ENCODE measurements around the gene TGFBRAP1. TPM values are rescaled to one million over a fixed set of nuclear protein-coding genes. Genes with fewer than 3 reads are reported as not detected.

TGFBRAP1 gene
- total and polyA plus RNA-seq, 9 of the 15 experiments (the other 6 are each of a cell fraction or from before 2014, with no cell fraction given) = 3.7 to 18.0 (median 11.0) TPM

GRCh38 chr2:105329197-105329554 is 359 bp downstream of the TGFBRAP1 start (continued):
- no peak for TF ChIP-seq PRPF4 (IDR thresholded peaks at IDR 0.05; ENCODE audit: insufficient read depth, low read depth, low read length, poor library complexity, severe bottlenecking)
- TF ChIP-seq THRB (CRISPR knock-in tag; conservative IDR thresholded peaks at IDR 0.05) = no peak
- no peak for TF ChIP-seq ETV6 (IDR thresholded peaks at IDR 0.05; ENCODE audit: borderline replicate concordance in 1 of 2, low read depth in 2 of 2, low read length in 1 of 2)
- TF ChIP-seq ETV6 (CRISPR knock-in tag; IDR thresholded peaks at IDR 0.05; ENCODE audit: borderline replicate concordance) = no peak
- TF ChIP-seq MITF (IDR thresholded peaks at IDR 0.05) = no peak
- no peak for TF ChIP-seq ZNF212 (CRISPR knock-in tag; IDR thresholded peaks at IDR 0.05)
- no peak for TF ChIP-seq ZNF324 (CRISPR knock-in tag; IDR thresholded peaks at IDR 0.05)
- TF ChIP-seq ZNF134 (CRISPR knock-in tag; conservative IDR thresholded peaks at IDR 0.05) = no peak
- no peak for TF ChIP-seq ZNF584 (CRISPR knock-in tag; IDR thresholded peaks at IDR 0.05; ENCODE audit: low read depth)
- TF ChIP-seq ZBTB5 (IDR thresholded peaks at IDR 0.05) = no peak
- TF ChIP-seq ZNF121 (CRISPR knock-in tag; conservative IDR thresholded peaks at IDR 0.05) = no peak
- 0 out of 2 replicates have a peak, but pooled peaks have one; percentile 20 for TF ChIP-seq SUPT5H (IDR thresholded peaks at IDR 0.05)
- TF ChIP-seq PPARD (CRISPR knock-in tag; IDR thresholded peaks at IDR 0.05) = no peak
- no peak for TF ChIP-seq ZBTB43 (CRISPR knock-in tag; IDR thresholded peaks at IDR 0.05)
- 0 out of 2 replicates have a peak, but pooled peaks have one; percentile 17 for TF ChIP-seq DPF2 (IDR thresholded peaks at IDR 0.05)
- TF ChIP-seq KDM4B (IDR thresholded peaks at IDR 0.05; ENCODE audit: borderline replicate concordance in 2 of 2, low read depth in 1 of 2) = 0 out of 4 replicates have a peak, but pooled peaks of 1 of the 2 experiments have one; percentile 28
- TF ChIP-seq ZNF785 (CRISPR knock-in tag; IDR thresholded peaks at IDR 0.05) = no peak
- TF ChIP-seq CHAMP1 (IDR thresholded peaks at IDR 0.05) = no peak
- no peak for TF ChIP-seq ZNF280B (CRISPR knock-in tag; IDR thresholded peaks at IDR 0.05)
- TF ChIP-seq HNRNPUL1 (IDR thresholded peaks at IDR 0.05; ENCODE audit: low read length) = no peak
